GM11168 (cell line): ENCODE measurements around the gene AGMAT.
"Not testable (repeated sequence)": the region's sequence is repeated elsewhere in the genome, so short reads cannot be mapped to it uniquely, and the experiment has no call there.

ENCODE experiments used
- in situ Hi-C: fragments of 300-500 bp; cut with MboI; formaldehyde crosslinking; loops from one replicate; pipeline ENCODE4 v1.12.0; 2022; ENCODE audit warnings: low sequenced_read_pairs; ENCODE audit not compliant: unreplicated experiment

Gene AGMAT

GRCh38 chr1:15616373-15617172, 31.7 kb upstream of the AGMAT start:
- in situ Hi-C loops, result no loop called here

GRCh38 chr1:15610167-15610566, 25.3 kb upstream of the AGMAT start:
- in situ Hi-C loops, result no loop called here

- in situ Hi-C loops, result no loop called here
Measured at GRCh38 chr1:15609631-15610030, 24.8 kb upstream of the AGMAT start.

GRCh38 chr1:15605398-15606383, 20.8 kb upstream of the AGMAT start:
- in situ Hi-C loops, result no loop called here

GRCh38 chr1:15604400-15604799, 19.5 kb upstream of the AGMAT start:
- in situ Hi-C loops, result not testable (repeated sequence)

- in situ Hi-C loops, result not testable (repeated sequence)
Measured at GRCh38 chr1:15603966-15604282, 19.1 kb upstream of the AGMAT start.

- in situ Hi-C loops, result no loop called here
Measured at GRCh38 chr1:15603050-15603965, 18.5 kb upstream of the AGMAT start.

GRCh38 chr1:15598436-15598835, 13.6 kb upstream of the AGMAT start:
- in situ Hi-C loops, result no loop called here

GRCh38 chr1:15595809-15596617, 11.2 kb upstream of the AGMAT start:
- in situ Hi-C loops, result no loop called here

- in situ Hi-C loops, result no loop called here
Measured at GRCh38 chr1:15592285-15592684, 7.4 kb upstream of the AGMAT start.

GRCh38 chr1:15583016-15583706, 1.7 kb downstream of the AGMAT start:
- in situ Hi-C loops, result no loop called here

- in situ Hi-C loops, result no loop called here
Measured at GRCh38 chr1:15579683-15580047, 5.2 kb downstream of the AGMAT start.

- in situ Hi-C loops, result no loop called here
Measured at GRCh38 chr1:15578921-15579682, 5.7 kb downstream of the AGMAT start.

GRCh38 chr1:15577691-15578090, 7.2 kb downstream of the AGMAT start:
- in situ Hi-C loops, result no loop called here

- in situ Hi-C loops, result no loop called here
Measured at GRCh38 chr1:15575549-15576150, 9.2 kb downstream of the AGMAT start.

GRCh38 chr1:15574741-15575140, 10.1 kb downstream of the AGMAT start:
- in situ Hi-C loops, result no loop called here

- in situ Hi-C loops, result no loop called here
Measured at GRCh38 chr1:15573477-15573876, 11.4 kb downstream of the AGMAT start.

- in situ Hi-C loops, result no loop called here
Measured at GRCh38 chr1:15571266-15571665, 13.6 kb downstream of the AGMAT start.
